HL-60 (cell line): ENCODE measurements around the gene LSM4.

Experiments used
- CTCF ChIP-seq: IDR thresholded peaks from one replicate; pipeline ENCODE4 v1.5.1; 2011; ENCODE audit warnings: low read length, control low read depth, inconsistent platforms; ENCODE audit not compliant: insufficient read depth
- GABPA ChIP-seq: IDR thresholded peaks from 2 replicates; pipeline ENCODE4 v1.6.1; 2012; ENCODE audit warnings: low read depth
- POLR2AphosphoS5 ChIP-seq: IDR thresholded peaks from 2 replicates; pipeline ENCODE4 v1.6.1; 2012; ENCODE audit warnings: low read depth
- REST ChIP-seq: IDR thresholded peaks from 2 replicates; pipeline ENCODE4 v1.6.1; 2012; ENCODE audit warnings: low read depth; ENCODE audit not compliant: insufficient replicate concordance
- SPI1 ChIP-seq: IDR thresholded peaks from 2 replicates; pipeline ENCODE4 v1.6.1; 2012; ENCODE audit warnings: low read depth, mild to moderate bottlenecking, borderline replicate concordance

DNA sequence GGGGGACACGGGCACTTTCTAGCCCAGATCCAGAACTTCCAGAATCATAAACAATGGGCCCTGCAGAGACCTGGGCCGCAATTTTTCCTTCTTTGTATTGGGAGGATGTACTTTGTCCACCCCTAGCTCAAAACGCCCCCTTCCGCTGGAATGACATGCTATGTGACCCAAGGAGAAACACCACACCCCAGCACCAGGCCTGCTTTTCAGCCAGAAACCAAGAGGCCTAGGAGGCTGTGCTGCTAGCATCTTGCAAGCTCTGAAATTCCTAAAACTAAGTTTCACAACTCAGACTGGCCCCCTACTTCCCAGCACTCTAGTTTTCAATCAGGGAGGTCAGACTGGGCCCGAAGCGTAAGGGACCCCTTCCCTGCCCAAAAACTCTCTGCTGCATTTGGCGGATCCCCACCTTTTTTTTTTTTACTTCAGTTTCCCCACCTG lies 538 bp downstream of the LSM4 start:
- TF ChIP-seq CTCF, result peak; percentile 14
- no peak; the same call in 1 of the 2 replicates for TF ChIP-seq POLR2AphosphoS5
- TF ChIP-seq REST, result no peak
- TF ChIP-seq SPI1, result no peak
- no peak for TF ChIP-seq GABPA
